Activated CD8-positive, alpha-beta memory T cell treated with anti-CD3 and anti-CD28 coated beads for 1 hour (primary cell): ENCODE measurements around the gene CEP250.
"Not testable (repeated sequence)": the region's sequence is repeated elsewhere in the genome, so short reads cannot be mapped to it uniquely, and the experiment has no call there.

Experiments used
- DNase-seq, 2 donors: peaks; one replicate each; pipeline ENCODE4 v3.0.0-alpha.2; 2020; ENCODE audit warnings: low read depth in 1 of 2; ENCODE audit errors: extremely low read depth in 1 of 2

Gene CEP250

DNA sequence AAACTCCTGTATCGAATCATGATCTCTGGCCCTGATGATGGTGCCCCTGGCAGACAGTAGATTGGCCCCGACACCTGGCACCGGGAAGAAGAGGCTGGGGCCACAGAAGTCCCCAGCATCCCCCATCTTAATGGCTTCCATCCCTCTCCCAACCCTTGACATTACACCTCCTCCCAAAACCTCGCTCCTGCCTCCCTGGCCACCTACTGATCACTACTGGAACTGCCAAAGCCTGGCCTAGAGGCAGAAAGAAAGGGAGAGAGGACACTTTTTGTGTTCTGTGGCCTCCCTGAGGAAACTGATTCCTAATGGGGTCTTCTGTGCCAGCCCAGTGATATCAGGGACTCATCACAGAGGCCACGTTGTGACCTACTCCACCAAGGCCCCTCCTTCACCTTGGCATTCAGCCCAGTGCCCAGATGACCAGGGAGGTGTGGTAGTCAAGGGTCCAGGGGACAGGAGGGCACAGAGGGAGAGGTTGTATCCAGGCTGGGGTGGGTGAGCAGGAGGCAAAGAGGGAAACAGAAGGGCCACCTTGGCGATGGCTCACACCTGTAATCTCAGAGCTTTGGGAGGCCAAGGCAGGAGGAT is 68.0 kb downstream of the CEP250 start:
- no peak for DNase-seq

DNA sequence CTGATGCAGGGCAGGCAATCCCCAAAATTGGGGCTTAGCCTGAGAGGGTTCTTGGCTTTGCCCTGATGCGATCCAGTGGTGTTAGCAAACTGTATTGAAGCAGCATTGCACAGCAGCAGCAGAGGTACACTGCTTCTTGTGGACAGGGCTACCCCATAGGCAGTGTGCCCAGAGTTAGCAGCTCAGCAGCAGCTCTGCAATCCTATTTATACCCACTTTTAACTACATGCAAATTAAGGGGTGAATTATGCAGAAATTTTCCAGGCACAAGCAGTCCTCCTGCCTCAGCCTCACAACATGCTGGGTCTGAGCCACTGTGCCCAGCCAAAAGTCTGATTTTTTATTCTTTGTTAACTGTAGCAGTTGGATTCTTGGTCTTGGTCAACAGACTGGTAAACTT is 70.2 kb downstream of the CEP250 start:
- DNase-seq, result no peak

DNA sequence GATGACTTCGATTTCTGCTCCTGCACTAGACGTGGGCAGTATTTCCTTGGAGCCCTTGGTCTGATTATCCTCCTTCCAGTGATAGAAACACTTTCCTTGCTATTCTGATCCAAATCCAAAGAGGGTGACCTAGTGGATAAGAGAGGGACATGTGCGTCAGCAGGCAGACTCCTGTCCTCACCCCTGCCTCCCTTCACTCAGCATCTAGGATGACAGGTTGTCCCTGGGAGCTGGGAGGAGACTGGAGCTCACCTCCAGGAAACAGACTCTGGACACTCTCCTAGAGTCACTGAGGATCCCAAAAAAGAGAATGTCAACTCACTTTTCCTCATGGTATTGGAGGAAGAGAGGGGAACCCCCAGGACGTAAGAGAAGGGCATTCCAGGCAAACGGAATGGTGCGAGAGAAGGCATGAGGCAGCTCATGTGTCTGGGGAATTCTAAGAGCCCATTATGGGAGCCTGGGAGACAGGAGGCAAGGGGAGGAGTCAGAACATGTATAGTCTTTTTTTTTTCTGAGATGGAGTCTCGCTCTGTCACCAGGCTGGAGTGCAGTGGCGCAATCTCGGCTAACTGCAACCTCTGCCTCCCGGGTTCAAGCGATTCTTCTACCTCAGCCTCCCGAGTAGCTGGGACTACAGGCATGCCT is 71.8 kb downstream of the CEP250 start:
- no peak for DNase-seq

- no peak for DNase-seq
Measured at GRCh38 chr20:35529552-35529951, 74.2 kb downstream of the CEP250 start, which contains the start of gene C20orf173. Gene C20orf173 (minus strand): TSS chr20:35529652. CDS start chr20:35529373, 279 bp downstream.

DNA sequence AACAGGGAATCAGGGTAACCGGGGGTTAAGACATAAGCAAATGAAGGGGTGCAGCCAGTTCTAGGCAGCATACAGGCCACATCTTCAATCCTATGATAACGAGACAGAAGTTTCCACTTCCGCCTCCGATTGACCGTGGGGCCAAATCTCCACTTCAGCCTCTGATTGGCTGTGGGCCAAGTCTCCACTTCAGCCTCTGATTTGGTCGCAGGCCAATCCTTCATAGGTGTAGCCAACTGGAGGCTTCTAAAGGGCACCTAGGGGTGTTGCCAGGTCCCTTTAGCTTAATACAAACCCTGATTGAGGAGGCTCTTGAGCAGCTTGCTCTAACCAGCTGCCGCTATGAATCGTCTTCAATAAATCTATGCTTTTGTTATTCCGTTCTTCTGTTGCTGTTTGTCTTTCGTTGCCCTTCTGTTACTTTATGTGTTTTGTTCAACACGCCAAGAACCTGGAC is 84.4 kb downstream of the CEP250 start:
- no peak for DNase-seq

- no peak for DNase-seq
Measured at GRCh38 chr20:35541118-35541782, 85.9 kb downstream of the CEP250 start.

- DNase-seq, result peak; percentile 92 to 94
Measured at GRCh38 chr20:35541783-35542662, 86.6 kb downstream of the CEP250 start, which contains the start of gene ERGIC3. Gene ERGIC3 (plus strand): TSS chr20:35542078. CDS start chr20:35542098, 20 bp downstream.

DNA sequence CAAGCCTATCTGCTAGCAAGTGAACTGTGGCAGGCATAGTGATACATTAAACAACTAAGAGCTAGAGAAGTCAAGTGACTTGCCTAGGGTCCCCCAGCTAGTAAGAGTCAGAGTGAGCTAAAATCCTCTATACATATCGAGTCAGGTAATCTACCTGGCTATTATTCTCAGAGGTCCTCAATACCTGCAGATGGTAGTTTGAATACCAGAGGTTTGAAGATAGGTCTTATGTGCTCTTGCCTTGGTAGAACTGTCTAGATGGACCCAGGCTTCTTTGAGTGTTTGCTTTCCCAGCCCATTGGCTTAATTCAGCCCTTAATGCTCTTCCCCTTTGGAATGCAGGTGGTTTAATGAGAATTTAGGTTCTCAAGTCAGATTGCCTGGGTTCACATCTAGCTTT is 87.6 kb downstream of the CEP250 start:
- no peak for DNase-seq

DNA sequence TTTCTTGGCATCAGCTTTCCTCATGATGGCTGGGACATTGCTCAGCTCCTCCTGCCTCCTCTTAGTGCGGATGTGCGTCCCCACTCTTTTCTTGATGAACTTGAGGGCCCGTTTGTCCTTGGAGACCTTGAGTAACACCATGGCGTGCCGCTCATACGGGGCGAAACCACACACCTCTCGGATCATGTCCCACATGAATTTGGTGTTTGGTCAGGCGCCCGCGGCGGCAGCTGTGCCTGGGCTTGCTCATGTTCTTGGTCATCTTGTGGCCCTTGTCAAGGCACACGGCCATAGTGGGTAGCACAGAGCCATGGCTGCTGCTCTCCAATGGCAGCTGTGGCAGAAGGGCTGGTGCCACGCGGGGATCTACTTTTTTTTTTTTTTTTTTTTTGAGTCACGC is 89.0 kb downstream of the CEP250 start:
- DNase-seq, result no peak

DNA sequence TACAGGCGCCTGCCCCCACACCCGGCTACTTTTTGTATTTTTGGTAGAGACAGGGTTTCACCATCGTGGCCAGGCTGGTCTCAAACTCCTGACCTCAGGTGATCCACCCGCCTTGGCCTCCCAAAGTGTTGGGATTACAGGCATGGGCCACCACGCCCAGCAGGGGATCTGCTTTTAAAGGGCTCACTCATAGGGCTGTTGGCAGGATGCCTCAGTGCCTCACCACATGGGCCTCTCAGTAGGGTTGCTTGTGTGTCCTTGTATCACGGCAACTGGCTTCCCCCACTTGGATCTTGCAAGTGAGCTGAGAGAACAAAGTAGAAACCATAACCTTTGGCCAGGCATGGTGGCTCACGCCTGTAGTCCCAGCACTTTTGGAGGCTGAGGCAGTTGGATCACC is 89.5 kb downstream of the CEP250 start:
- DNase-seq, result not testable (repeated sequence)

DNA sequence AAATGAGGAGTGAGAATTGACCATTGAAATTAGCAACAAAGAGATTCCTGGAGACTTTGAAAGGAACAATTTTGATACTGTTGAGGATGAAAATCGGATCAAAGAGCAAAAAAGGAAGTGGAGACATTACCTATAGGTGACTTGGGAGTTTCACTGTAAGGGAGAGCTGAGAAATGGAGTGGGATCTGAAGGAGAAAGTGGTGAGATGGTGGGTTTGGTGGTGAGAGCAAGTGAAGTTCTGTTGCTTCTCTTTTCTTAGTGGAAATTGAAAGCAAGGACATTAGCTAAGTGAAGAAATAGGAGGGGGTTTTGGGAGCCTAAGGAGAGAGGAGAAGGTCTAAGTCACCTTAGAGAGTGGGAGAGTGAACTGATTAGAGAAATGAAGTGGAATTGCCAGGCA is 90.7 kb downstream of the CEP250 start:
- DNase-seq, result no peak

- no peak for DNase-seq
Measured at GRCh38 chr20:35547329-35547728, 91.9 kb downstream of the CEP250 start.

- DNase-seq, result no peak
Measured at GRCh38 chr20:35551503-35551902, 96.1 kb downstream of the CEP250 start.

DNA sequence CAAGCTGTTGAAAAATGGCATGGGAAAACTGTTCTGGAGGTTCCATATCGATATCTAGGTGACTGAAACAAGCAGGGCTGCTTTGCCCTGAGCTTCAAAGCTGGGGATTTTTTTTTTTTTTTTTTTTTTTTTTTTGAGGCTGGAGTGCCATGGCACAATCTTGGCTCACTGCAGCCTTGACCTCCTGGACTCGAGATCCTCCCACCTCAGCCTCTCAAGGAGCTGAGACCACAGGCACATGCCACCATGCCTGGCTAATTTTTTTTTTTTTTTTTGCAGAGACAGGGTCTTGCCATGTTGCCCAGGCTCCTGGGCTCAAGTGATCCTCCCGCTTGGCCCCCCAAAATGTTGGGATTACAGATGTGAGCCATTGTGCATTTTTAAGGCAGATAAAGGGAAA is 97.5 kb downstream of the CEP250 start:
- DNase-seq, result no peak

DNA sequence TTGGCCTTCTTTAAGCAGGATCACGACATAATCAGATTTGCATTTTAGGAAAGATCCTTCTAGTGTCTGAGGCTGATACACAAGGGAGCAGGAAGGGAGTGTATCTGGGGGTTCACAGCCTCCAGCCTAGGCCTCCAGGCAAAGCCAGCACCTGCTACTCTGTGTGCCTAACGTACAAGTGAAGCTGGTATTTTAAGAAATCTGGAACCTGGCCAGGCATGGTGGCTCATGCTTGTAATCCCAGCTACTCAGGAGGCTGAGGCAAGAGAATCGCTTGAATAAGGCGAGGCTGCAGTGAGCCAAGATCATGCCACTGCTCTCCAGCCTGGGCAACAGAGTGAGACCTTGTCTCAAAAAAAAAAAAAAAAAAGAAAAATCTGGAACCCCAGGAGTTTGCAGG is 100.1 kb downstream of the CEP250 start:
- not testable (repeated sequence) for DNase-seq

- DNase-seq, result no peak
Measured at GRCh38 chr20:35555951-35556645, 100.7 kb downstream of the CEP250 start.

DNA sequence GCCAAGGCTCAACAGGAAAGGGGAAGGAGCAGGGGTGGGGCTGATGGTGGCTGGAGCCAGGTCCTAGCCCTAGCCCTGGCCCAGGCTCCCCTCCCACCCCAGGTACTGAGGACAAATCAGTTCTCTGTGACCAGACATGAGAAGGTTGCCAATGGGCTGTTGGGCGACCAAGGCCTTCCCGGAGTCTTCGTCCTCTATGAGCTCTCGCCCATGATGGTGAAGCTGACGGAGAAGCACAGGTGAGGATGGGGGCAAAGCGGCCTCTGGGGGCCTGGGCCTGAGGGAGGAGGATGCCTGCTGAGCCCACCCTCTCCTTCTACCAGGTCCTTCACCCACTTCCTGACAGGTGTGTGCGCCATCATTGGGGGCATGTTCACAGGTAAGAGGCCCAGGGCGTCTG is 101.5 kb downstream of the CEP250 start:
- no peak for DNase-seq

- no peak for DNase-seq
Measured at GRCh38 chr20:35558451-35558850, 103.1 kb downstream of the CEP250 start.

DNA sequence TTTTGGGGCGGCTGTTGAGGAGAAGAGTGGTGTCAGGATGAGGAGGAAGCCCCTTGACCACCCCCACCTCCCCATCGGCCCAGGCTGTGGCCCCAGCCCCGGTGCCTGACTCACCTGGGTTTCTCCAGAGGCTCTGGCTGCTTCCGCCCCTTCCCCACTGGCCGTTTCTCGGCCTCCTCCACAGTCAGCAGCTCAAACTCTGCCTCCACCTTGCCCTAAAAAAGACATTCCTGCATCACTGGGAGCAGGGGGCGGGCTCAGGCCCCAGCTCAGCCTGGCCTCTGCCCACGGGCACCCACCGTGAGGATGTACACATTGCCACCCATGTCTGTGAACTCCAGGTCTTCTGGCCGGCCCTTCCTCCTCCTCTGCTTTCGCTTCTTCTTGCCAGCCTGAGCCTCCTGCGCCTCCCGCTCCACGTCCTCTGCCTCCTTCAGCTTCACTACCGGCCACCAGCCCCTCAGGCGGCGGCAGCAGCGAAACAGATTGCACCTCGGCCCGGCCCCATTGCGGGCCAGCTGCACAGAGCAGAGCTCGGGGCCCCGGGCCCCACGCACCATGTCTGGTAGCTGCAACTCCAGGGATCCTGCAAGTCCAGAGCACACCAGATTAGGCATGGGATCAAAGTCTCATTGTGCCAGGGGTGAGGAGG is 103.8 kb downstream of the CEP250 start:
- no peak for DNase-seq

DNA sequence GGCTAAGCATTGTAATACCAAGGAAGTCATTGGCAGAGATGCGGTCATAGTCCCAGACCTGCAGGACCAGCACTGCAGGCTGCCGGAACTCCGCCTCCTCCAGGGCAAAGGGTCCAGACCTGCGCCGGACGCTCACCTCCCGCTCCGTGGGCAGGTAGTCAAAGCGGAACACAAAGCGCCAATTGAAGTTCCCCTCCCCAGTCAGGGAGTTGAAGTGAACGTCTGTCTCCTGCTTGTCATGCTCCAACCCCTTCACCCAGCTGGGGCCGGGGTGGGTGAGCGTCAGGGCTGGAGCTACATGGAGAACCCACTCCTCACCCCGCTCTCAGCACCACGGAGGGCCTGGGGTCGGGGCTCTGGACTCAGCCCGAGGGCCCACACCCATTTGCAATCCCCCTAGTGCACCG is 104.7 kb downstream of the CEP250 start:
- DNase-seq, result no peak
